ENCODE results near the gene TOMM70.
"Not testable (repeated sequence)": the region's sequence is repeated elsewhere in the genome, so short reads cannot be mapped to it uniquely, and the experiment has no call there.

TOMM70 gene

GRCh38 chr3:100400780-100401673, at the start of gene TOMM70, which contains the start of gene LNP1:
Gene TOMM70 (minus strand): TSS chr3:100401089. CDS start chr3:100400949, 140 bp downstream.
Gene LNP1 (plus strand): TSS chr3:100401539. CDS start chr3:100429730, 28,191 bp downstream.
- Histone ChIP-seq H3K4me1 (ENCODE audit: control insufficient read depth, insufficient read depth, low read length) (peaks cover 33% of the 10 kb centered on the region), H3K27me3 (replicated peaks; ENCODE audit: control insufficient read depth, insufficient read depth, low read length) (no peaks in the 10 kb centered on the region), H3K9me3 (ENCODE audit: control insufficient read depth, low read length) (no peaks in the 10 kb centered on the region), H3K4me3 (ENCODE audit: low read length) (peak within 1 kb of the TSS; percentile 94), H3K36me3 (ENCODE audit: control insufficient read depth, insufficient read depth, low read length, severe bottlenecking) (no peaks in the 10 kb centered on the region), H3K9ac (ENCODE audit: low read length) (peak within 1 kb of the TSS; percentile 97)
- peak; percentile 98 for DNase-seq (ENCODE audit: low read depth)

- Histone ChIP-seq H3K9me3 (ENCODE audit: control insufficient read depth, low read length) (no peaks in the 10 kb centered on the region), H3K4me3 (ENCODE audit: low read length) (no peak overlapping the region), H3K9ac (ENCODE audit: low read length) (no peak overlapping the region), H3K27me3 (replicated peaks; ENCODE audit: control insufficient read depth, insufficient read depth, low read length) (no peaks in the 10 kb centered on the region), H3K36me3 (ENCODE audit: control insufficient read depth, insufficient read depth, low read length, severe bottlenecking) (no peaks in the 10 kb centered on the region), H3K4me1 (ENCODE audit: control insufficient read depth, insufficient read depth, low read length) (no peaks in the 10 kb centered on the region)
- no peak for DNase-seq (ENCODE audit: low read depth)
Observed at GRCh38 chr3:100449214-100449613, 48.3 kb upstream of the TOMM70 start.

GRCh38 chr3:100448079-100448478, 47.2 kb upstream of the TOMM70 start:
- Histone ChIP-seq H3K4me1 (ENCODE audit: control insufficient read depth, insufficient read depth, low read length) (no peaks in the 10 kb centered on the region), H3K9ac (ENCODE audit: low read length) (no peak overlapping the region), H3K4me3 (ENCODE audit: low read length) (no peak overlapping the region), H3K27me3 (replicated peaks; ENCODE audit: control insufficient read depth, insufficient read depth, low read length) (no peaks in the 10 kb centered on the region), H3K9me3 (ENCODE audit: control insufficient read depth, low read length) (peaks cover 3% of the 10 kb centered on the region), H3K36me3 (ENCODE audit: control insufficient read depth, insufficient read depth, low read length, severe bottlenecking) (no peaks in the 10 kb centered on the region)
- no peak for DNase-seq (ENCODE audit: low read depth)

GRCh38 chr3:100447067-100447466, 46.2 kb upstream of the TOMM70 start:
- H3K9ac ChIP-seq (ENCODE audit: low read length); H3K9me3 ChIP-seq (ENCODE audit: control insufficient read depth, low read length); H3K36me3 ChIP-seq (ENCODE audit: control insufficient read depth, insufficient read depth, low read length, severe bottlenecking); DNase-seq (ENCODE audit: low read depth); H3K4me1 ChIP-seq (ENCODE audit: control insufficient read depth, insufficient read depth, low read length); H3K4me3 ChIP-seq (ENCODE audit: low read length); H3K27me3 ChIP-seq (replicated peaks; ENCODE audit: control insufficient read depth, insufficient read depth, low read length): not testable (repeated sequence)

- H3K36me3 ChIP-seq (ENCODE audit: control insufficient read depth, insufficient read depth, low read length, severe bottlenecking): no peaks in the 10 kb centered on the region
- H3K9ac ChIP-seq (ENCODE audit: low read length): no peak overlapping the region
- H3K9me3 ChIP-seq (ENCODE audit: control insufficient read depth, low read length): peaks cover 3% of the 10 kb centered on the region
- no peak for DNase-seq (ENCODE audit: low read depth)
- H3K27me3 ChIP-seq (replicated peaks; ENCODE audit: control insufficient read depth, insufficient read depth, low read length): no peaks in the 10 kb centered on the region
- no peak overlapping the region for H3K4me3 ChIP-seq (ENCODE audit: low read length)
- peaks cover 3% of the 10 kb centered on the region for H3K4me1 ChIP-seq (ENCODE audit: control insufficient read depth, insufficient read depth, low read length)
Observed at GRCh38 chr3:100443690-100444089, 42.8 kb upstream of the TOMM70 start.

GRCh38 chr3:100440895-100441294, 40.0 kb upstream of the TOMM70 start:
- Histone ChIP-seq H3K9ac (ENCODE audit: low read length) (no peak overlapping the region), H3K9me3 (ENCODE audit: control insufficient read depth, low read length) (peaks cover 7% of the 10 kb centered on the region), H3K36me3 (ENCODE audit: control insufficient read depth, insufficient read depth, low read length, severe bottlenecking) (no peaks in the 10 kb centered on the region), H3K4me3 (ENCODE audit: low read length) (no peak overlapping the region), H3K4me1 (ENCODE audit: control insufficient read depth, insufficient read depth, low read length) (peaks cover 3% of the 10 kb centered on the region), H3K27me3 (replicated peaks; ENCODE audit: control insufficient read depth, insufficient read depth, low read length) (no peaks in the 10 kb centered on the region)
- DNase-seq (ENCODE audit: low read depth): no peak

GRCh38 chr3:100438623-100438974, 37.7 kb upstream of the TOMM70 start:
- Histone ChIP-seq H3K36me3 (ENCODE audit: control insufficient read depth, insufficient read depth, low read length, severe bottlenecking) (no peaks in the 10 kb centered on the region), H3K4me1 (ENCODE audit: control insufficient read depth, insufficient read depth, low read length) (peaks cover 3% of the 10 kb centered on the region), H3K9me3 (ENCODE audit: control insufficient read depth, low read length) (peaks cover 13% of the 10 kb centered on the region), H3K4me3 (ENCODE audit: low read length) (no peak overlapping the region), H3K9ac (ENCODE audit: low read length) (no peak overlapping the region), H3K27me3 (replicated peaks; ENCODE audit: control insufficient read depth, insufficient read depth, low read length) (no peaks in the 10 kb centered on the region)
- DNase-seq (ENCODE audit: low read depth): no peak

GRCh38 chr3:100437721-100438622, 37.1 kb upstream of the TOMM70 start:
- H3K4me3 ChIP-seq (ENCODE audit: low read length): no peak overlapping the region
- peaks cover 3% of the 10 kb centered on the region for H3K4me1 ChIP-seq (ENCODE audit: control insufficient read depth, insufficient read depth, low read length)
- peaks cover 13% of the 10 kb centered on the region for H3K9me3 ChIP-seq (ENCODE audit: control insufficient read depth, low read length)
- no peak overlapping the region for H3K9ac ChIP-seq (ENCODE audit: low read length)
- H3K36me3 ChIP-seq (ENCODE audit: control insufficient read depth, insufficient read depth, low read length, severe bottlenecking): no peaks in the 10 kb centered on the region
- DNase-seq (ENCODE audit: low read depth): no peak
- H3K27me3 ChIP-seq (replicated peaks; ENCODE audit: control insufficient read depth, insufficient read depth, low read length): no peaks in the 10 kb centered on the region

GRCh38 chr3:100436951-100437350, 36.1 kb upstream of the TOMM70 start:
- no peak for DNase-seq (ENCODE audit: low read depth)
- Histone ChIP-seq H3K9me3 (ENCODE audit: control insufficient read depth, low read length) (peaks cover 13% of the 10 kb centered on the region), H3K36me3 (ENCODE audit: control insufficient read depth, insufficient read depth, low read length, severe bottlenecking) (no peaks in the 10 kb centered on the region), H3K9ac (ENCODE audit: low read length) (no peak overlapping the region), H3K4me3 (ENCODE audit: low read length) (no peak overlapping the region), H3K27me3 (replicated peaks; ENCODE audit: control insufficient read depth, insufficient read depth, low read length) (no peaks in the 10 kb centered on the region), H3K4me1 (ENCODE audit: control insufficient read depth, insufficient read depth, low read length) (peaks cover 3% of the 10 kb centered on the region)

GRCh38 chr3:100429187-100429716, 28.4 kb upstream of the TOMM70 start:
- Histone ChIP-seq H3K27me3 (replicated peaks; ENCODE audit: control insufficient read depth, insufficient read depth, low read length) (no peaks in the 10 kb centered on the region), H3K9ac (ENCODE audit: low read length) (no peak overlapping the region), H3K9me3 (ENCODE audit: control insufficient read depth, low read length) (peaks cover 3% of the 10 kb centered on the region), H3K4me1 (ENCODE audit: control insufficient read depth, insufficient read depth, low read length) (peaks cover 20% of the 10 kb centered on the region), H3K36me3 (ENCODE audit: control insufficient read depth, insufficient read depth, low read length, severe bottlenecking) (no peaks in the 10 kb centered on the region), H3K4me3 (ENCODE audit: low read length) (no peak overlapping the region)
- DNase-seq (ENCODE audit: low read depth): peak; percentile 1

- Histone ChIP-seq H3K4me3 (ENCODE audit: low read length) (peak overlapping the region; percentile 57), H3K27me3 (replicated peaks; ENCODE audit: control insufficient read depth, insufficient read depth, low read length) (no peaks in the 10 kb centered on the region), H3K4me1 (ENCODE audit: control insufficient read depth, insufficient read depth, low read length) (peaks cover 20% of the 10 kb centered on the region), H3K36me3 (ENCODE audit: control insufficient read depth, insufficient read depth, low read length, severe bottlenecking) (no peaks in the 10 kb centered on the region), H3K9ac (ENCODE audit: low read length) (no peak overlapping the region), H3K9me3 (ENCODE audit: control insufficient read depth, low read length) (no peaks in the 10 kb centered on the region)
- no peak for DNase-seq (ENCODE audit: low read depth)
Observed at GRCh38 chr3:100427699-100428098, 26.8 kb upstream of the TOMM70 start.
